GM12801 (cell line): ENCODE measurements around the gene DCLK1.

ENCODE experiments used
- TF ChIP-seq, protein P1 (sequence below): IDR thresholded peaks from one replicate; pipeline ENCODE4 v1.5.1; 2011; ENCODE audit warnings: control low read depth; ENCODE audit not compliant: insufficient read length; ENCODE audit errors: extremely low read depth

The DCLK1 gene

DNA sequence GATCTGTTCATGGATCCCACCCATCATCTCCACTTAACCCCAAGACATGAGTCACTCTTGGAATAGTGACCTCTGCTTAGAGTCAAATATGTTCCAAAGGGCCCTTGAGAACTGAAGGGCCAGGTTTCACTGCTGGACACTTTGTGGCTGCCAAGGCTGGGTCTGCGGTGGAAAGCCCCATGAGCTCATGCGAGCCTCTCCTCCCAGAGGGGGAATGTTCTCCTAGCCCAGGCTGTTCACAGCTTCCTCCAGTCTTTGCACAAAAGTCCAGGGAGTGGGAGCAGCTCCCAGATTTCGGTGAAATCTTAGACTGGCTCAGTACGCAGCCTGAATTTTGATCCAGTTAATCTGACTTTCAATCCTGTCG, 732 bp upstream of the DCLK1 start:
- TF ChIP-seq, protein P1, sequence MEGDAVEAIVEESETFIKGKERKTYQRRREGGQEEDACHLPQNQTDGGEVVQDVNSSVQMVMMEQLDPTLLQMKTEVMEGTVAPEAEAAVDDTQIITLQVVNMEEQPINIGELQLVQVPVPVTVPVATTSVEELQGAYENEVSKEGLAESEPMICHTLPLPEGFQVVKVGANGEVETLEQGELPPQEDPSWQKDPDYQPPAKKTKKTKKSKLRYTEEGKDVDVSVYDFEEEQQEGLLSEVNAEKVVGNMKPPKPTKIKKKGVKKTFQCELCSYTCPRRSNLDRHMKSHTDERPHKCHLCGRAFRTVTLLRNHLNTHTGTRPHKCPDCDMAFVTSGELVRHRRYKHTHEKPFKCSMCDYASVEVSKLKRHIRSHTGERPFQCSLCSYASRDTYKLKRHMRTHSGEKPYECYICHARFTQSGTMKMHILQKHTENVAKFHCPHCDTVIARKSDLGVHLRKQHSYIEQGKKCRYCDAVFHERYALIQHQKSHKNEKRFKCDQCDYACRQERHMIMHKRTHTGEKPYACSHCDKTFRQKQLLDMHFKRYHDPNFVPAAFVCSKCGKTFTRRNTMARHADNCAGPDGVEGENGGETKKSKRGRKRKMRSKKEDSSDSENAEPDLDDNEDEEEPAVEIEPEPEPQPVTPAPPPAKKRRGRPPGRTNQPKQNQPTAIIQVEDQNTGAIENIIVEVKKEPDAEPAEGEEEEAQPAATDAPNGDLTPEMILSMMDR = no peak

GRCh38 chr13:36130552-36131221, 495 bp downstream of the DCLK1 start:
- TF ChIP-seq, protein P1 = no peak

GRCh38 chr13:36130193-36130551, 1.0 kb downstream of the DCLK1 start:
- TF ChIP-seq, protein P1 = no peak

DNA sequence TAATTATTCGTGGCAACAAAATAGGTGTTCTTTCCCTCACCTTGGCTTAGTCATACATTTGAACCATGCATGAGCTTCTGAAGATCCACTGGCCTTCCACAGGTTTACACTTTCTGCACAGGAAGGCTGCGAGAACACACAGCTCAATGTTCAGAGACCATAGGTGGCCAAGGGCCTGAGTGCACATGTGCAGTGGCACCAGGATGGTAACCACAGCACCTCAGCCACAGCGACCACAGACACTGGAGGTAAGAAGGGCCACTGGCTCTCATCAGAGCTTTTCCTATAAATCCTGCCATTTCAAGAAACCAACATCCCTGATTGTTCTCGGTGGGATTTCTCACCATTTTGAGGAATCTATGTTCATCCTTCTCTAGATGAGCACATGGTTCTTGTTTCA, 1.6 kb downstream of the DCLK1 start:
- TF ChIP-seq, protein P1 = no peak

DNA sequence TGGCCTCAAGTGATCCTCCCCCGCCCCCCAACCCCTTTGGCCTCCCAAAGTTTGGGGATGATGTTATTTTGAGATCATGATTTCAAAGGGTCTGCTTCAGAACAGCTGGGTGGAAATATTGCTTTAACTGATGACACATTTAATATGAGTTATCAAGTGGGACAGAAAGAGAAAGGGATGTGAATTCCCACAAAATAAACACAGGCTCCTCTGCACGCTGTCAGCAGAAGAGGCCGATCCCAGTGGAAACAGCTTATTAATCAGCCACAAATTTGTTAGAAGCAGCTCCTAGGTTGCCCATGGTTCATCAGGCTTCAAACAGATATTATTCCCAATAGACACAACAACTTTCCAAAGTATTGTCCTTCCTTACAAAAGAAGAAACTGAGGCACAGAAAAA, 4.7 kb downstream of the DCLK1 start:
- TF ChIP-seq, protein P1 = no peak

DNA sequence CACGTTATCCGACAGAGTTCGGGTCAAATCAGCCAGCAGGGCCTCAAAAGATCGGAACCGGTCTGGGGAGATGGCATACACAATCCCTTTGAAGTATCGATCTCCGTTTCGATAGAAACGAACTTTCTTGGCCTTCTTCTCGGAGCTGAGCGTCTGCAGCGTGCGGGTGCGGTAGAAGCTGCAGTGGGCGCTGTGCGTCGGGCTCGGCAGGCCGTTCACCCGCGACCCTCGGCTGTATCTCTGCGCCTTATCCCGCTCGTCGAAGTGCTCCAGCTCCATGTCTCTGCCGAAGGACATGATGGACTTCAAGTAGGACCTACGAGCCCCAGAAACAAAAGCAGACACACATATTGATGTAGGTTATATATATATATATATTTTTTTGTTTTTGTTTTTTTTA, 5.3 kb downstream of the DCLK1 start:
- TF ChIP-seq, protein P1 = no peak

DNA sequence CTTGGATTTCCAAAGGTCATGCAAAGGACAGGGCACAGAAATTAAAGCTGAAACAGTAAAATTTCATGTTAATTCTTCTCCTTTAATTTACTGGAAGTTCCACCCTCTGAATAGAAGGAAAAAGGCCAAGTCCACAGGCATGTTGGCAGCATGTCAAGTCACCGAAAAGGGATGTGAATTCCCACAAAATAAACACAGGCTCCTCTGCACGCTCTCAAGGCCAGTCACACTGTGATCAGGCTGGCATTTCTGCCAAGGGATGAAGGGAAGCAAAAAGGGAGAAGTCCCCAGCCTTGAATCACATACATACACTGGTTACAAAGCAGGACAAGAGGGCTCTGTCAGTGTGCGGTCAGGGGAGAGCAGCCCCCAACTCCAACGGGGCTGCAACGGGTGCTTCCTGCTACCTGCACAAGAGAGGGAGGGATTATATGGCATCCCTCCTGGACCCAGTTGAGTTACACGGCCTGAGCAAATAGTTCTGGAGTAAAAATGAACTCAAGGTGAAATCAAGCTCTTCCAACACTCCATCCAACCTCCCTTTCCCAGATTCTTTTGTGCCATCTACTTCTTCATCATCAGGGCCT, 6.9 kb downstream of the DCLK1 start:
- TF ChIP-seq, protein P1 = no peak
